ENCODE measurements around the gene GPR158.

The GPR158 gene

DNA sequence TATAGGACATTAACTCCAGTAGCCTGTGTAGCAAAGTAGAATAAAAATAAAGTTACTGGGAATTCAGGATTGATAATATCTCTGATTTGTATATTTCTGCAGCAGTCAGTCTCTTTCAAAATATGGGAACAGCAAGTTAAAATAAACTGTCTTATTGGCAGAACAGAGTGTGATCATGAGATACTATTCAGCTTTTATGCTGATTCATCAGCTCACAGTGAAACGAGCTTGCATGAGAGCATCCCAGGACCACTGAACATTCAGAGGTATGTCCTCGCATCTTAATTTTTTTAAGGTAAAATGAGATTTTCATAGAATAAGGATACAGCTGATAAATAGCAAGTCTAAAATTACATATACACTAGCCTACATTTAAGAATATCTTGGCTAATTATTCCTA, 476.7 kb downstream of the GPR158 start:
- no peak for DNase-seq (ENCODE audit: low spot score)
- in situ Hi-C loops (cut with MboI; ENCODE audit: low sequenced_read_pairs, unreplicated experiment) = no loop called here
- TF ChIP-seq, protein P1, sequence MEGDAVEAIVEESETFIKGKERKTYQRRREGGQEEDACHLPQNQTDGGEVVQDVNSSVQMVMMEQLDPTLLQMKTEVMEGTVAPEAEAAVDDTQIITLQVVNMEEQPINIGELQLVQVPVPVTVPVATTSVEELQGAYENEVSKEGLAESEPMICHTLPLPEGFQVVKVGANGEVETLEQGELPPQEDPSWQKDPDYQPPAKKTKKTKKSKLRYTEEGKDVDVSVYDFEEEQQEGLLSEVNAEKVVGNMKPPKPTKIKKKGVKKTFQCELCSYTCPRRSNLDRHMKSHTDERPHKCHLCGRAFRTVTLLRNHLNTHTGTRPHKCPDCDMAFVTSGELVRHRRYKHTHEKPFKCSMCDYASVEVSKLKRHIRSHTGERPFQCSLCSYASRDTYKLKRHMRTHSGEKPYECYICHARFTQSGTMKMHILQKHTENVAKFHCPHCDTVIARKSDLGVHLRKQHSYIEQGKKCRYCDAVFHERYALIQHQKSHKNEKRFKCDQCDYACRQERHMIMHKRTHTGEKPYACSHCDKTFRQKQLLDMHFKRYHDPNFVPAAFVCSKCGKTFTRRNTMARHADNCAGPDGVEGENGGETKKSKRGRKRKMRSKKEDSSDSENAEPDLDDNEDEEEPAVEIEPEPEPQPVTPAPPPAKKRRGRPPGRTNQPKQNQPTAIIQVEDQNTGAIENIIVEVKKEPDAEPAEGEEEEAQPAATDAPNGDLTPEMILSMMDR (IDR thresholded peaks at IDR 0.05; ENCODE audit: borderline replicate concordance, control extremely low read depth, extremely low read depth, insufficient read depth, missing control alignments) = no peak

Data from GM13976 (cell line).